ENCODE results near the gene SLX4IP. TPM values are rescaled to one million over a fixed set of nuclear protein-coding genes. Genes with fewer than 3 reads are reported as not detected.

The SLX4IP gene
- polyA plus RNA-seq, 6 donors from 2014 or later, result 1.7 to 3.5 (median 2.5) TPM

- peaks cover 0 to 3% (median 0%) of the 10 kb centered on the region in 7 donors for H3K9me3 Mint-ChIP-seq
- H3K36me3 Mint-ChIP-seq, result no peaks in the 10 kb centered on the region
- peaks cover 31 to 44% (median 40%) of the 10 kb centered on the region in 3 donors for H3K4me1 Mint-ChIP-seq
Measured at GRCh38 chr20:10497791-10498190, 62.7 kb downstream of the SLX4IP start.

GRCh38 chr20:10498200-10498599, 63.1 kb downstream of the SLX4IP start:
- Mint-ChIP-seq H3K36me3 (no peaks in the 10 kb centered on the region), H3K27me3 (no peaks in the 10 kb centered on the region), H3K4me3 (no peak overlapping the region), H3K27ac (peak overlapping the region in 2 of 6 donors; percentile 10 to 12), H3K9me3 (no peaks in the 10 kb centered on the region), H3K4me1 (peaks cover 31 to 47% (median 40%) of the 10 kb centered on the region in 3 donors)
- ATAC-seq (ENCODE audit: low read depth in 2 of 2) (no peak), DNase-seq (no peak)

More at GRCh38 chr20:10497791-10498190, 62.7 kb downstream of the SLX4IP start:
- no peaks in the 10 kb centered on the region for H3K27me3 Mint-ChIP-seq
- no peak for DNase-seq
- no peak overlapping the region for H3K4me3 Mint-ChIP-seq
- peak overlapping the region in 2 of 6 donors; percentile 10 to 12 for H3K27ac Mint-ChIP-seq
- no peak for ATAC-seq (ENCODE audit: low read depth in 2 of 2)

GRCh38 chr20:10501402-10501801, 66.3 kb downstream of the SLX4IP start:
- no peaks in the 10 kb centered on the region for H3K36me3 Mint-ChIP-seq
- H3K27me3 Mint-ChIP-seq, result no peaks in the 10 kb centered on the region
- peak overlapping the region in 2 of 6 donors; percentile 63 to 64 for H3K27ac Mint-ChIP-seq
- peaks cover 30 to 56% (median 37%) of the 10 kb centered on the region in 3 donors for H3K4me1 Mint-ChIP-seq
- DNase-seq, result no peak
- H3K9me3 Mint-ChIP-seq, result no peaks in the 10 kb centered on the region
- H3K4me3 Mint-ChIP-seq, result peak overlapping the region; percentile 58 to 89 (median 81)
- ATAC-seq (ENCODE audit: low read depth in 2 of 2), result no peak

- H3K4me3 Mint-ChIP-seq, result peak overlapping the region; percentile 58 to 89 (median 81)
- DNase-seq (no peak), ATAC-seq (ENCODE audit: low read depth in 2 of 2) (no peak)
- no peaks in the 10 kb centered on the region for H3K9me3 Mint-ChIP-seq
- H3K27ac Mint-ChIP-seq, result peak overlapping the region in 1 of 6 donors; percentile 53
- H3K36me3 Mint-ChIP-seq, result no peaks in the 10 kb centered on the region
- no peaks in the 10 kb centered on the region for H3K27me3 Mint-ChIP-seq
- peaks cover 33 to 62% (median 42%) of the 10 kb centered on the region in 3 donors for H3K4me1 Mint-ChIP-seq
Measured at GRCh38 chr20:10502098-10502526, 67.0 kb downstream of the SLX4IP start.

GRCh38 chr20:10504608-10504993, 69.5 kb downstream of the SLX4IP start:
- Mint-ChIP-seq H3K9me3 (no peaks in the 10 kb centered on the region), H3K36me3 (no peaks in the 10 kb centered on the region), H3K4me1 (peaks cover 29 to 62% (median 41%) of the 10 kb centered on the region in 3 donors), H3K27me3 (no peaks in the 10 kb centered on the region), H3K27ac (peak overlapping the region in 1 of 6 donors; percentile 25), H3K4me3 (no peak overlapping the region)
- ATAC-seq (ENCODE audit: low read depth in 2 of 2) (no peak), DNase-seq (no peak)

- DNase-seq (no peak), ATAC-seq (ENCODE audit: low read depth in 2 of 2) (no peak)
- Mint-ChIP-seq H3K9me3 (no peaks in the 10 kb centered on the region), H3K27ac (no peak overlapping the region), H3K36me3 (no peaks in the 10 kb centered on the region), H3K27me3 (no peaks in the 10 kb centered on the region), H3K4me3 (no peak overlapping the region), H3K4me1 (peaks cover 29 to 62% (median 37%) of the 10 kb centered on the region in 3 donors)
Measured at GRCh38 chr20:10504994-10505730, 70.1 kb downstream of the SLX4IP start.

- Mint-ChIP-seq H3K9me3 (no peaks in the 10 kb centered on the region), H3K36me3 (no peaks in the 10 kb centered on the region), H3K4me3 (no peak overlapping the region), H3K27ac (no peak overlapping the region), H3K4me1 (peaks cover 26 to 59% (median 35%) of the 10 kb centered on the region in 3 donors), H3K27me3 (no peaks in the 10 kb centered on the region)
- no peak for DNase-seq
- no peak for ATAC-seq (ENCODE audit: low read depth in 2 of 2)
Measured at GRCh38 chr20:10505827-10506226, 70.7 kb downstream of the SLX4IP start.

- Mint-ChIP-seq H3K27me3 (no peaks in the 10 kb centered on the region), H3K36me3 (no peaks in the 10 kb centered on the region), H3K27ac (peak overlapping the region in 1 of 6 donors; percentile 3), H3K4me1 (peaks cover 24 to 57% (median 36%) of the 10 kb centered on the region in 3 donors), H3K9me3 (no peaks in the 10 kb centered on the region), H3K4me3 (no peak overlapping the region)
- no peak for ATAC-seq (ENCODE audit: low read depth in 2 of 2)
- no peak for DNase-seq
Measured at GRCh38 chr20:10507052-10507451, 71.9 kb downstream of the SLX4IP start.

GRCh38 chr20:10508060-10508459, 73.0 kb downstream of the SLX4IP start:
- H3K9me3 Mint-ChIP-seq, result no peaks in the 10 kb centered on the region
- H3K4me1 Mint-ChIP-seq, result peaks cover 20 to 47% (median 30%) of the 10 kb centered on the region in 3 donors
- H3K4me3 Mint-ChIP-seq, result no peak overlapping the region
- no peak for DNase-seq
- peak overlapping the region in 1 of 6 donors; percentile 21 for H3K27ac Mint-ChIP-seq
- no peaks in the 10 kb centered on the region for H3K27me3 Mint-ChIP-seq
- no peak for ATAC-seq (ENCODE audit: low read depth in 2 of 2)
- H3K36me3 Mint-ChIP-seq, result no peaks in the 10 kb centered on the region

GRCh38 chr20:10508468-10509251, 73.6 kb downstream of the SLX4IP start:
- no peak for ATAC-seq (ENCODE audit: low read depth in 2 of 2)
- no peak for DNase-seq
- no peaks in the 10 kb centered on the region for H3K36me3 Mint-ChIP-seq
- H3K4me3 Mint-ChIP-seq, result peak overlapping the region in 1 of 8 donors; percentile 44
- H3K4me1 Mint-ChIP-seq, result peaks cover 20 to 44% (median 28%) of the 10 kb centered on the region in 3 donors
- no peaks in the 10 kb centered on the region for H3K9me3 Mint-ChIP-seq
- no peaks in the 10 kb centered on the region for H3K27me3 Mint-ChIP-seq
- H3K27ac Mint-ChIP-seq, result peak overlapping the region in 2 of 6 donors; percentile 6 to 60

- H3K9me3 Mint-ChIP-seq, result no peaks in the 10 kb centered on the region
- DNase-seq (no peak), ATAC-seq (ENCODE audit: low read depth in 2 of 2) (no peak)
- no peak overlapping the region for H3K4me3 Mint-ChIP-seq
- H3K27ac Mint-ChIP-seq, result no peak overlapping the region
- no peaks in the 10 kb centered on the region for H3K36me3 Mint-ChIP-seq
- no peaks in the 10 kb centered on the region for H3K27me3 Mint-ChIP-seq
- H3K4me1 Mint-ChIP-seq, result peaks cover 20 to 37% (median 24%) of the 10 kb centered on the region in 3 donors
Measured at GRCh38 chr20:10509376-10509775, 74.3 kb downstream of the SLX4IP start.

- DNase-seq (no peak), ATAC-seq (ENCODE audit: low read depth in 2 of 2) (no peak)
- H3K27ac Mint-ChIP-seq, result no peak overlapping the region
- no peaks in the 10 kb centered on the region for H3K27me3 Mint-ChIP-seq
- H3K4me3 Mint-ChIP-seq, result no peak overlapping the region
- H3K9me3 Mint-ChIP-seq, result no peaks in the 10 kb centered on the region
- peaks cover 16 to 33% (median 23%) of the 10 kb centered on the region in 3 donors for H3K4me1 Mint-ChIP-seq
- H3K36me3 Mint-ChIP-seq, result no peaks in the 10 kb centered on the region
Measured at GRCh38 chr20:10510216-10510615, 75.1 kb downstream of the SLX4IP start.

GRCh38 chr20:10511170-10511508, 76.0 kb downstream of the SLX4IP start:
- Mint-ChIP-seq H3K9me3 (no peaks in the 10 kb centered on the region), H3K4me1 (peaks cover 16 to 33% (median 23%) of the 10 kb centered on the region in 3 donors), H3K4me3 (no peak overlapping the region), H3K27ac (peak overlapping the region in 1 of 6 donors; percentile 80), H3K36me3 (no peaks in the 10 kb centered on the region), H3K27me3 (no peaks in the 10 kb centered on the region)
- DNase-seq (no peak), ATAC-seq (ENCODE audit: low read depth in 2 of 2) (no peak)

Data from naive B cell (primary cell).